Cardiac septum (tissue), 1 donor: ENCODE data around the gene FAM168A. TPM values are rescaled to one million over a fixed set of nuclear protein-coding genes. Genes with fewer than 3 reads are reported as not detected.
"Not testable (repeated sequence)": the region's sequence is repeated elsewhere in the genome, so short reads cannot be mapped to it uniquely, and the experiment has no call there.

Source experiments
- DNase-seq: peaks from one replicate; pipeline ENCODE4 v3.0.0-alpha.2; 2020; ENCODE audit warnings: low spot score
- intact Hi-C: fragments of 100-400 bp; cut with DNase I; formaldehyde crosslinking; loops from one replicate; pipeline ENCODE4 v1.14.0; 2022
- total RNA-seq: library from RNA; stranded (reverse); fragmentation: NEBNext Ultra II Directional; extraction: Animal tissue kit (Norgen Biotek cat#: 25700); gene quantifications from one replicate; pipeline ENCODE4 v1.2.1, GENCODE V29; 2021
- donor health status: DM: no; HTN: no; CAD: no.

The FAM168A gene
- total RNA-seq, 1 donor from 2014 or later, result 29.5 TPM

- no peak for DNase-seq
- intact Hi-C loops, result loop anchor here (10.0 kb wide), 1 partner anchor 61 kb away; no protein-coding TSS in a partner anchor
Observed at GRCh38 chr11:73493956-73494598, 103.8 kb downstream of the FAM168A start.

- intact Hi-C loops, result no loop called here
- no peak for DNase-seq
Observed at GRCh38 chr11:73481626-73482025, 116.3 kb downstream of the FAM168A start.

- intact Hi-C loops, result no loop called here
- DNase-seq, result no peak
Observed at GRCh38 chr11:73480677-73481076, 117.2 kb downstream of the FAM168A start.

GRCh38 chr11:73478737-73479347 lies 119.1 kb downstream of the FAM168A start:
- DNase-seq, result no peak
- intact Hi-C loops, result no loop called here

- DNase-seq, result no peak
- intact Hi-C loops, result no loop called here
Observed at GRCh38 chr11:73477518-73477917, 120.4 kb downstream of the FAM168A start.

GRCh38 chr11:73475549-73476095 lies 122.3 kb downstream of the FAM168A start:
- intact Hi-C loops, result no loop called here
- DNase-seq, result no peak

GRCh38 chr11:73473252-73473651 lies 124.7 kb downstream of the FAM168A start:
- DNase-seq, result no peak
- intact Hi-C loops, result no loop called here

GRCh38 chr11:73470036-73470612 lies 127.8 kb downstream of the FAM168A start:
- DNase-seq, intact Hi-C loops: not testable (repeated sequence)

- intact Hi-C loops, result no loop called here
- no peak for DNase-seq
Observed at GRCh38 chr11:73469401-73469800, 128.5 kb downstream of the FAM168A start.

GRCh38 chr11:73468590-73469161 lies 129.2 kb downstream of the FAM168A start:
- intact Hi-C loops, result no loop called here

GRCh38 chr11:73467505-73467904 lies 130.4 kb downstream of the FAM168A start:
- intact Hi-C loops, result no loop called here
- DNase-seq, result no peak

More at GRCh38 chr11:73468590-73469161, 129.2 kb downstream of the FAM168A start:
- DNase-seq, result no peak

GRCh38 chr11:73466643-73467042 lies 131.3 kb downstream of the FAM168A start:
- DNase-seq, result no peak
- intact Hi-C loops, result no loop called here

GRCh38 chr11:73465871-73466270 lies 132.0 kb downstream of the FAM168A start:
- intact Hi-C loops, result no loop called here

GRCh38 chr11:73465023-73465675 lies 132.8 kb downstream of the FAM168A start:
- intact Hi-C loops, result no loop called here
- DNase-seq, result no peak

More at GRCh38 chr11:73465871-73466270, 132.0 kb downstream of the FAM168A start:
- no peak for DNase-seq

- DNase-seq, result no peak
- intact Hi-C loops, result no loop called here
Observed at GRCh38 chr11:73464347-73464746, 133.6 kb downstream of the FAM168A start.

- intact Hi-C loops, result no loop called here
- DNase-seq, result no peak
Observed at GRCh38 chr11:73463359-73463758, 134.6 kb downstream of the FAM168A start.

- no peak for DNase-seq
- intact Hi-C loops, result no loop called here
Observed at GRCh38 chr11:73461964-73462363, 135.9 kb downstream of the FAM168A start.

- DNase-seq, result no peak
- intact Hi-C loops, result no loop called here
Observed at GRCh38 chr11:73461335-73461840, 136.5 kb downstream of the FAM168A start.

GRCh38 chr11:73458201-73458600 lies 139.7 kb downstream of the FAM168A start:
- DNase-seq, result no peak
- intact Hi-C loops, result no loop called here

- DNase-seq, result no peak
- intact Hi-C loops, result no loop called here
Observed at GRCh38 chr11:73454987-73455386, 142.9 kb downstream of the FAM168A start.
